Suprapubic skin (tissue), 3 donors: ENCODE results near the gene MT1X.

ENCODE experiments used
- CTCF ChIP-seq, 2 donors: fragments of 200-600 bp in 1 of 2; fragments of 450-650 bp in 1 of 2; sonication (generic) in 1 of 2; IDR thresholded peaks; one replicate each; pipeline ENCODE4 v1.5.1; 2016 to 2019; ENCODE audit warnings: antibody characterized with exemption in 2 of 2, mild to moderate bottlenecking in 1 of 2, moderate library complexity in 1 of 2
- POLR2AphosphoS5 ChIP-seq, 3 donors: sonication (generic); formaldehyde crosslinking; IDR thresholded peaks; one replicate each; pipeline ENCODE4 v1.6.1; 2017; ENCODE audit warnings: antibody characterized with exemption in 3 of 3

DNA sequence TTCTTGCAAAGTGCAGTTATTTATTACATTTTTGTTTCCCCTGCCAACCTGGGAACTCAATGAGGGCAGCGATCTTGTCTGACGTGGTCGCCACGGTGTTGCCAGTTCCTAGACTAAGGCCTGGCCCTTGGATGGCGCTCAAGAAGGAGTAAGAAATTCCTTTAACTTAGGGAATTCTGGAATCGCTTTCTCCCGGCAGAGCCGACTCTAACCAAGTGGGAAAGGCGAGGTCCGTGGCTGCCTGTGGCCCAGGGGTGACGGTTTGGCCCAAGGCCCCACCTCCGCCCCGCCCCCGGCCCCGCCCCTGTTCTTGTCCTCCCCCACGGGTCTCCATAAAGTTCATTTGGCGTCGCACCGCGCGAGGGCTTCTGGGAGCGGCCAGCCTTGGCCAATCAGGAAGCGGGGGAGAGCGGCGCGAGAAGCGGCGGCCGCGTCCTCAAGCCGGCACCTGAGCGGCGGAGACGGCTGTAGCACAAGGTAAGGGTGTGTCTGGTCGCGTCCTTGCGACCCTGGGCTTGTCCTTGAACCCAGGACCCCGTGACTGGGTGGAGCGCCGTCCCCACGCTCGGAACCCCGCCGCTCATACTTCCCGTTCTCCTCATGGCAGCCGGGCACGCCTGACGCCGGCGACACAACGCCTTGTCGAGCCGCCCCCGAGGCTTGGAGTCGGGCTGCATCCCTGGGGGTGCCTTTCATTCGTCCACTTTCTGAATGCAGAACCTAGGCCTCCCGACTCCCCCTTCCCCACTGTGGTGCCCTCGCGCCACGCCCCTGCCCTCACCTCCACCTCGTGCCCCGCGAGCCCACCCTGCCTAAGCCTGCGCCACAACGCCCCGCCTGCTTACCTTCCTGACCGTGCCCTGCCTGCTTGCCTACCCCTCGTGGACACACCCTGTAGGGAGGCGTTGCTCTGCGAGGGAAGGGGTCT lies 47.7 kb downstream of the MT1X start, which contains the start of gene NUP93:
- TF ChIP-seq CTCF (IDR thresholded peaks at IDR 0.05) = no peak
- TF ChIP-seq POLR2AphosphoS5 (IDR thresholded peaks at IDR 0.05) = peak in 1 of 3 donors; percentile 65
